HG03139 (cell line): ENCODE measurements around the gene TMTC2.

Source experiments
- ATAC-seq: cut with Tn5 transposase; IDR thresholded peaks from one replicate; pipeline ENCODE4 v1.9.1; 2021; ENCODE audit not compliant: unreplicated experiment

TMTC2 gene

GRCh38 chr12:82876075-82876474 lies 189.4 kb downstream of the TMTC2 start:
- no peak for ATAC-seq

GRCh38 chr12:82877963-82878362 lies 191.3 kb downstream of the TMTC2 start:
- ATAC-seq: no peak

GRCh38 chr12:82880442-82880901 lies 193.8 kb downstream of the TMTC2 start:
- no peak for ATAC-seq

- ATAC-seq: no peak
Observed at GRCh38 chr12:82883394-82884355, 197.0 kb downstream of the TMTC2 start.

- no peak for ATAC-seq
Observed at GRCh38 chr12:82886671-82887340, 200.1 kb downstream of the TMTC2 start.

GRCh38 chr12:82893896-82894295 lies 207.2 kb downstream of the TMTC2 start:
- ATAC-seq: no peak

GRCh38 chr12:82896277-82896676 lies 209.6 kb downstream of the TMTC2 start:
- no peak for ATAC-seq

GRCh38 chr12:82896979-82897378 lies 210.3 kb downstream of the TMTC2 start:
- ATAC-seq: no peak

GRCh38 chr12:82898441-82898840 lies 211.7 kb downstream of the TMTC2 start:
- ATAC-seq: no peak

- ATAC-seq: no peak
Observed at GRCh38 chr12:82904219-82904790, 217.6 kb downstream of the TMTC2 start.

GRCh38 chr12:82910246-82910893 lies 223.7 kb downstream of the TMTC2 start:
- ATAC-seq: no peak

GRCh38 chr12:82912406-82912805 lies 225.7 kb downstream of the TMTC2 start:
- ATAC-seq: no peak

GRCh38 chr12:82919388-82920054 lies 232.8 kb downstream of the TMTC2 start:
- ATAC-seq: no peak

GRCh38 chr12:82923935-82924334 lies 237.2 kb downstream of the TMTC2 start:
- no peak for ATAC-seq

GRCh38 chr12:82926630-82927029 lies 239.9 kb downstream of the TMTC2 start:
- no peak for ATAC-seq

- no peak for ATAC-seq
Observed at GRCh38 chr12:82930301-82930700, 243.6 kb downstream of the TMTC2 start.

- no peak for ATAC-seq
Observed at GRCh38 chr12:82931349-82932116, 244.8 kb downstream of the TMTC2 start.

GRCh38 chr12:82937151-82937550 lies 250.4 kb downstream of the TMTC2 start:
- no peak for ATAC-seq

- ATAC-seq: no peak
Observed at GRCh38 chr12:82942521-82942920, 255.8 kb downstream of the TMTC2 start.

- ATAC-seq: no peak
Observed at GRCh38 chr12:82942991-82943401, 256.3 kb downstream of the TMTC2 start.
